ENCODE results near the gene XXYLT1. TPM values are rescaled to one million over a fixed set of nuclear protein-coding genes. Genes with fewer than 3 reads are reported as not detected.

The XXYLT1 gene
- total and polyA plus RNA-seq, 10 of the 15 experiments (the other 5 are each of a cell fraction or from before 2014, with no cell fraction given), result 1.2 to 14.2 (median 9.3) TPM

DNA sequence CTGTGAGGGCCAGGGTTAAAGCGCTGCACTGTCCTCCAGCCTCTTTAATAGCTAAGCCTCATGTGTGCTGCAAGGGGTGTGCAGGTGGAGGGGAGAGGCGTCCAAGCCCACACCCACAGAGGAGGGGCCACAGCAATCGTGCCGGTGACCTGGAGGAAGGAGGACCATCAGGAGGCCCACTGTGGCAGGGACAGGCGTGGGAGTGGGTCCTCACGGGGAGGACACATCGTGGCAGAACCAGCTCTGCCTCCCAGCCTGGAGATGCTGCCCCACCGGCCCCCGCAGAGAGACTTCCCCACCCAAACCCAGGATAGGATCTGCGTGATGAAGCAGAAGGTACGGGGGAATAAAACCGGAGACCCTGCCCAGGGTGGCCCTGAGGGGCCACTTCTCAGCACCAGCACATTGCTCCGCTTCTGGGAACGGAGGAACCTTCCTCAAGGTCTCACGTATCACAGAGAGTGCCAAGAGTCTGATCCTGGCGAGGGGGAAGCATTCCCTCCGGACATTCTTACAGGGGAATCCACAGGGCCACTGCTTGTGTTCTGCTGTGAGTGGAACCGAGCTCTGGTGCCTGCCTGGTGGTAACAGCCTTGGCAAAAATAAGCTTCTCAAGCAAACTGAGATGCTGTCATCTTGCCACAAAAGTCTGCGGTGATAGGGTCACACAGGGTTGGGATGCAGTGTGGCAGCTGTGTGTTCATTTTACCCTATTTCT lies 199.8 kb downstream of the XXYLT1 start:
- no TSS peak for BruUV-seq (replicated peaks)
- no peak for ATAC-seq

More for the DNA sequence above, 199.8 kb downstream of the XXYLT1 start:
- RAD21 ChIA-PET (ENCODE audit: unreplicated experiment), result no interaction called here
- no peak overlapping the region for H3K4me2 ChIP-seq (ENCODE audit: control insufficient read depth, insufficient read depth)
- WGBS (ENCODE audit: insufficient coverage, insufficient replicate concordance, low lambda C conversion rate, missing lambda C conversion rate), result 85% methylated on average over 19 of the region's 19 CpGs
- SMC1A ChIA-PET (ENCODE audit: uncharacterized antibody, unreplicated experiment), result no interaction called here
- no peaks in the 10 kb centered on the region for H3K9me3 ChIP-seq (replicated peaks; ENCODE audit: control insufficient read depth, insufficient read depth, low read length)
- H3K27ac ChIP-seq (ENCODE audit: control insufficient read depth, insufficient read depth), result no peak overlapping the region
- POLR2A ChIA-PET, result no interaction called here
- H3K9ac ChIP-seq (ENCODE audit: control insufficient read depth, insufficient read depth, low read length), result no peak overlapping the region
- no peaks in the 10 kb centered on the region for H3K79me2 ChIP-seq (ENCODE audit: control insufficient read depth, insufficient read depth, low read length)
- no peaks in the 10 kb centered on the region for H4K20me1 ChIP-seq (ENCODE audit: control insufficient read depth, insufficient read depth)
- no peaks in the 10 kb centered on the region for H3K4me1 ChIP-seq (ENCODE audit: control insufficient read depth, insufficient read depth, low read length)
- no peak overlapping the region for H2AFZ ChIP-seq (ENCODE audit: control insufficient read depth, low read depth, low read length)
- intact Hi-C loops (cut with micrococcal nuclease; ENCODE audit: unreplicated experiment) (no loop called here), in situ Hi-C loops (cut with MboI) (no loop called here)
- H3K27me3 ChIP-seq (replicated peaks in 1 of 2; ENCODE audit: control insufficient read depth in 2 of 2, insufficient read depth in 2 of 2, low read length in 1 of 2), result no peaks in the 10 kb centered on the region
- H3K36me3 ChIP-seq (ENCODE audit: control insufficient read depth in 2 of 2, insufficient read depth in 2 of 2, low read length in 1 of 2), result no peaks in the 10 kb centered on the region; a peak in 2 of 4 replicates
- CTCF ChIA-PET, result no interaction called here
- no peak for FAIRE-seq
- no peak for DNase-seq (ENCODE audit: low read depth, low spot score)
- H3K4me3 ChIP-seq, result no peak overlapping the region
- TF ChIP-seq CBX5 (IDR thresholded peaks at IDR 0.05; ENCODE audit: low read depth) (no peak), EP300 (IDR thresholded peaks at IDR 0.05; ENCODE audit: borderline replicate concordance in 1 of 2, control insufficient read depth in 1 of 2, low read depth in 2 of 2, low read length in 2 of 2) (no peak), ZSCAN29 (IDR thresholded peaks at IDR 0.05) (no peak), MTA2 (IDR thresholded peaks at IDR 0.05; ENCODE audit: low read depth) (no peak), GATAD2B (conservative IDR thresholded peaks at IDR 0.05; ENCODE audit: low read depth) (no peak), ZNF384 (IDR thresholded peaks at IDR 0.05; ENCODE audit: borderline replicate concordance, low read depth, low read length) (no peak), CREB1 (IDR thresholded peaks at IDR 0.05; ENCODE audit: low read depth) (no peak), EZH2 (IDR thresholded peaks at IDR 0.05; ENCODE audit: borderline replicate concordance, control insufficient read depth, low read depth, low read length) (no peak), NFIC (IDR thresholded peaks at IDR 0.05; ENCODE audit: low read depth, low read length) (no peak), ZNF274 (IDR thresholded peaks at IDR 0.05; ENCODE audit: insufficient read depth, insufficient read length) (no peak), RB1 (IDR thresholded peaks at IDR 0.05; ENCODE audit: borderline replicate concordance) (no peak), ZNF207 (IDR thresholded peaks at IDR 0.05; ENCODE audit: borderline replicate concordance) (no peak), TARDBP (IDR thresholded peaks at IDR 0.05; ENCODE audit: borderline replicate concordance) (no peak), MYB (IDR thresholded peaks at IDR 0.05; ENCODE audit: borderline replicate concordance, low read depth, low read length) (no peak), NR2C2 (IDR thresholded peaks at IDR 0.05; ENCODE audit: borderline replicate concordance, control insufficient read depth, insufficient read length, low read depth) (no peak), YY1 (IDR thresholded peaks at IDR 0.05; ENCODE audit: low read depth, low read length) (no peak), CHD1 (IDR thresholded peaks at IDR 0.05; ENCODE audit: low read depth, low read length) (no peak)
- TF ChIP-seq, protein P1, sequence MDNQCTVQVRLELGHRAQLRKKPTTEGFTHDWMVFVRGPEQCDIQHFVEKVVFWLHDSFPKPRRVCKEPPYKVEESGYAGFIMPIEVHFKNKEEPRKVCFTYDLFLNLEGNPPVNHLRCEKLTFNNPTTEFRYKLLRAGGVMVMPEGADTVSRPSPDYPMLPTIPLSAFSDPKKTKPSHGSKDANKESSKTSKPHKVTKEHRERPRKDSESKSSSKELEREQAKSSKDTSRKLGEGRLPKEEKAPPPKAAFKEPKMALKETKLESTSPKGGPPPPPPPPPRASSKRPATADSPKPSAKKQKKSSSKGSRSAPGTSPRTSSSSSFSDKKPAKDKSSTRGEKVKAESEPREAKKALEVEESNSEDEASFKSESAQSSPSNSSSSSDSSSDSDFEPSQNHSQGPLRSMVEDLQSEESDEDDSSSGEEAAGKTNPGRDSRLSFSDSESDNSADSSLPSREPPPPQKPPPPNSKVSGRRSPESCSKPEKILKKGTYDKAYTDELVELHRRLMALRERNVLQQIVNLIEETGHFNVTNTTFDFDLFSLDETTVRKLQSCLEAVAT (IDR thresholded peaks at IDR 0.05), result no peak
- TF ChIP-seq, protein P2, sequence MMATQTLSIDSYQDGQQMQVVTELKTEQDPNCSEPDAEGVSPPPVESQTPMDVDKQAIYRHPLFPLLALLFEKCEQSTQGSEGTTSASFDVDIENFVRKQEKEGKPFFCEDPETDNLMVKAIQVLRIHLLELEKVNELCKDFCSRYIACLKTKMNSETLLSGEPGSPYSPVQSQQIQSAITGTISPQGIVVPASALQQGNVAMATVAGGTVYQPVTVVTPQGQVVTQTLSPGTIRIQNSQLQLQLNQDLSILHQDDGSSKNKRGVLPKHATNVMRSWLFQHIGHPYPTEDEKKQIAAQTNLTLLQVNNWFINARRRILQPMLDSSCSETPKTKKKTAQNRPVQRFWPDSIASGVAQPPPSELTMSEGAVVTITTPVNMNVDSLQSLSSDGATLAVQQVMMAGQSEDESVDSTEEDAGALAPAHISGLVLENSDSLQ (IDR thresholded peaks at IDR 0.05), result no peak
- TF ChIP-seq, protein P3, sequence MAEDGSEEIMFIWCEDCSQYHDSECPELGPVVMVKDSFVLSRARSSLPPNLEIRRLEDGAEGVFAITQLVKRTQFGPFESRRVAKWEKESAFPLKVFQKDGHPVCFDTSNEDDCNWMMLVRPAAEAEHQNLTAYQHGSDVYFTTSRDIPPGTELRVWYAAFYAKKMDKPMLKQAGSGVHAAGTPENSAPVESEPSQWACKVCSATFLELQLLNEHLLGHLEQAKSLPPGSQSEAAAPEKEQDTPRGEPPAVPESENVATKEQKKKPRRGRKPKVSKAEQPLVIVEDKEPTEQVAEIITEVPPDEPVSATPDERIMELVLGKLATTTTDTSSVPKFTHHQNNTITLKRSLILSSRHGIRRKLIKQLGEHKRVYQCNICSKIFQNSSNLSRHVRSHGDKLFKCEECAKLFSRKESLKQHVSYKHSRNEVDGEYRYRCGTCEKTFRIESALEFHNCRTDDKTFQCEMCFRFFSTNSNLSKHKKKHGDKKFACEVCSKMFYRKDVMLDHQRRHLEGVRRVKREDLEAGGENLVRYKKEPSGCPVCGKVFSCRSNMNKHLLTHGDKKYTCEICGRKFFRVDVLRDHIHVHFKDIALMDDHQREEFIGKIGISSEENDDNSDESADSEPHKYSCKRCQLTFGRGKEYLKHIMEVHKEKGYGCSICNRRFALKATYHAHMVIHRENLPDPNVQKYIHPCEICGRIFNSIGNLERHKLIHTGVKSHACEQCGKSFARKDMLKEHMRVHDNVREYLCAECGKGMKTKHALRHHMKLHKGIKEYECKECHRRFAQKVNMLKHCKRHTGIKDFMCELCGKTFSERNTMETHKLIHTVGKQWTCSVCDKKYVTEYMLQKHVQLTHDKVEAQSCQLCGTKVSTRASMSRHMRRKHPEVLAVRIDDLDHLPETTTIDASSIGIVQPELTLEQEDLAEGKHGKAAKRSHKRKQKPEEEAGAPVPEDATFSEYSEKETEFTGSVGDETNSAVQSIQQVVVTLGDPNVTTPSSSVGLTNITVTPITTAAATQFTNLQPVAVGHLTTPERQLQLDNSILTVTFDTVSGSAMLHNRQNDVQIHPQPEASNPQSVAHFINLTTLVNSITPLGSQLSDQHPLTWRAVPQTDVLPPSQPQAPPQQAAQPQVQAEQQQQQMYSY (CRISPR knock-in tag; IDR thresholded peaks at IDR 0.05), result no peak
